GM19035 (cell line): ENCODE data around the gene MCF2L.

Source experiments
- ATAC-seq: cut with Tn5 transposase; IDR thresholded peaks from one replicate; pipeline ENCODE4 v1.9.1; 2021; ENCODE audit not compliant: unreplicated experiment

Gene MCF2L

DNA sequence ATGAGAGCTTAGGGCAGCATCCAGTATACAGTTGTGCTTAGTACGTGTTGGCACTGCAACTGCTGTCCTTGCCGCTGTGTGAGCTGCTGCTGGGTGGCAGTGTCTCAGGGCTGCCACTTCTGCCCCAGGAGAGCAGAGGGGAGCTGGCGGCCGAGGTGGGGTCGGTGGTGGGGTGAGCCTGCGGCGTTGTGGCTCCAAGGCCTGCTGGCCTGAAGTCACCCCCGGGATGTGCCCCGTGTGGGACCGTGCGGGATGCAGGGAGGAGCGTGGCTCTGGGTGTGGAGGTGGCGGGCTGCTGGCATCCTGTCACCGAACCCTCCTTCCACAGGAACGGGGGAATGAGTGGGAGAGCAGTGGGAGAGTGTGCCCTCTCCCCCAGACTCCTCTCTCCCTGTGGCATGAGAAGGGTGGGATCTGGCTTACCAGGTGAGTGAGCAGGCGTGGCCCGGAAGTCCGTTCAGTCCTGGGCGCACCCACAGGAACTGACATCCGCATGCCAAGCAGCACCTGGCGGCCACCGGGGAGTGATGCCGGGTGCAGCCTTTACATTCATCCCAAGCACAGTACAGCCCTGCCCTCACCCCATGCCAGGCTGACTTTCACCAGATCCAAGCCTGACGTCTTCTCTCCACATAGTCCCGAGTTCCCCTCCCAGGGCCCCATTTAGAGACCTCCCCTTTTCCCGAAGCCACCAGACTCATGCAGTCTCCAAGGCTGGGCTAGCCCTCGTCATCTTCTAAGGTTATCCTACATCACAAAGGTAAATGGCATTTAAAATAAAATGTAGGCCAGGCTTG, 26.6 kb downstream of the MCF2L start:
- no peak for ATAC-seq

- ATAC-seq, result no peak
Observed at GRCh38 chr13:112996671-112997091, 27.7 kb downstream of the MCF2L start.

GRCh38 chr13:112997188-112998130, 28.4 kb downstream of the MCF2L start:
- ATAC-seq, result no peak

DNA sequence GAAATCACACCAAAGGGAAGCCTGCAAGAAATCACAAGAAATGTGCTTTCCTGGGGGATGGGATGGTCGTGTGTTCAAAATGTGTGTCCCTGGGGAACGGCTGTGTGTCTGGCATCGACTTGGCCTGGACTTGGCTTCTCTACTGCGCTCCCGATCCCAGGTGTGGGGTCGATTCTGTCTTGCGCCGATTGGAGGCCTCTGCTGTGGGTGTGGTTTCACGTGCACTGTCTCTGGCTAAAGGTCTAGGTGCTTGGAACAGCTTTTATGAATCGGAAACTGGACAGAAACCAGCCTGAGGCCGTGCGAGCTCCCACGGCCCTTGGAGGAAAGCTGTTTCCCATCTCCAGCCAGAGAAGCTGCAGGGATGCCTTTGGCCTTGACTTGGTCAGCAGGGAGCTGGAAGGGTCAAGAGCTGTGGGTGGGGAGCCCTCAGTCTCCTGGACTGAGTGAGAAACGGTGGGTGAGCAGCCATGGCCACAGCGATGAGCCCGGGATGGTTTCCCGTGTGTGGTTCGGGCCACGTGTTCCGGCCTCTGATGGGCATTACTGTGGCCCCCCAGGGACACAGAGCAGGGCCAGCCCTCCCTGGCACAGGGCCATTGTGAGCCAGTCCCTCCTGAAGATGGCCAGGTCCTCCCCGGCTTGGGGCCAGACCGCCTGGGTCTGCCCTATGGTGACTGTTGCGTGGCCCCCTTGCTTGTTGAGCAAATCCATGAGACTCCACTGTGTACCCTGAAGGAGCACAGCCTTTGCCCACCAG, 29.7 kb downstream of the MCF2L start:
- ATAC-seq, result no peak

- ATAC-seq, result no peak
Observed at GRCh38 chr13:112999414-113000177, 30.6 kb downstream of the MCF2L start.

- no peak for ATAC-seq
Observed at GRCh38 chr13:113000575-113000974, 31.6 kb downstream of the MCF2L start.

- no peak for ATAC-seq
Observed at GRCh38 chr13:113001241-113002140, 32.5 kb downstream of the MCF2L start.

- no peak for ATAC-seq
Observed at GRCh38 chr13:113002206-113002912, 33.3 kb downstream of the MCF2L start.

GRCh38 chr13:113002913-113003290, 33.9 kb downstream of the MCF2L start:
- ATAC-seq, result no peak

GRCh38 chr13:113004126-113004525, 35.1 kb downstream of the MCF2L start:
- ATAC-seq, result no peak

- ATAC-seq, result no peak
Observed at GRCh38 chr13:113005076-113005865, 36.3 kb downstream of the MCF2L start.

DNA sequence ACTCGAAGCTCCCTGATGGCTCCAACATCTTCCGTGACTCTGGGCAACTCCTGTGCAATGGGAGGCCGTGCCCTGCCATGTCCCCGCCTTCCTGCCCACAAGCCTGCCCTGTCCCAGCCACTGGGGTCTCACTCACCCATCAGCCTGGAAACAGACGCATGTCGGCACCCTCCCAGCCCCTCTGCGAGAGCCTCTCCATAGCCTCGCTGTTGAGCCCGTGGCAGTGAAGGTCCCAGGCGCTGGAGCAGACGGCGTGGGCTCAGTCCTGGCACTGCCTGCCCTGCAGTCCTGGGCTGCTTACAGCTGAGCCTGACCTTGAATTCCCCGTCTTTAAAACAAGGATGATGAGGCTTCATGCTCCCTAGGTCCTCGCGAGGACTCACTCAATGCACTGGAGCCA, 37.0 kb downstream of the MCF2L start:
- no peak for ATAC-seq

DNA sequence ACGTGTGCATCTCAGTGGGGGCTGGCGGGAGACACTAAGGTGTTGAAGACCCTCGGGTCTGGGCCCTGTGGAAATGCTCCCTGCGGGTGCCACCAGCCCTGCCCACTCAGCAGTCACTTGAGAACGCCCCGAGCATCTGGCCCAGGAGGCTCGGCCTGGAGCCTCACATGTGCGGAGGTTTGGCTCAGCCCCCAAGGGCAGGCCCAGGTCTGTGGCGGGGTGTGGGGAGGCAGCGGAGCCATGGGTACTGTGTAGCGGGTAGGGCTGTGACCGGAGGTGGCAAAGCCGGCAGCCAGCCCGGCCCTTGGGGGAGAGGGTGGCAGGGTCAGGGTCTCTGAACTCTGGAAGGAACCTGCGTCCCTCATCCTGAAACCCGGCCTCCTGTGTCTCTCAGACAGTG, 37.6 kb downstream of the MCF2L start:
- no peak for ATAC-seq

DNA sequence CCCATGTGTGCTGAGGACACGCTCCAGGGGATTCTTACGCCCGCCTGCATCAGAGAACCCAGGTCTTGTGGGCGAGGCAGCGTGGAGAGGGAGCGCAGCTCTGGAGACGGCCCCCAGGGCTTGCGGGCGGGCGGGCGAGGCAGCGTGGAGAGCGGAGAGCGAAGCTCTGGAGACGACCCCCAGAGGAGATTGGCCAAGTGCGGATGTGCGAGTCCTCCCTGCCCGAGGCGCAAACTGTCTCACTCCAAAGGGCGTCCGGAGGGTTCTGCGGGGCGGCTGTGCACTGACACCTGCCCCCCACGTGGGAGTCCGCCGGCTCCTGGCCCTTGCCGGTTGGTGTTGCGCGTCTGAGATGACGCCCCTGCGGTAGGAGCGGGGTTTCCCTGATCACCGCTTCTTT, 39.8 kb downstream of the MCF2L start:
- no peak for ATAC-seq

DNA sequence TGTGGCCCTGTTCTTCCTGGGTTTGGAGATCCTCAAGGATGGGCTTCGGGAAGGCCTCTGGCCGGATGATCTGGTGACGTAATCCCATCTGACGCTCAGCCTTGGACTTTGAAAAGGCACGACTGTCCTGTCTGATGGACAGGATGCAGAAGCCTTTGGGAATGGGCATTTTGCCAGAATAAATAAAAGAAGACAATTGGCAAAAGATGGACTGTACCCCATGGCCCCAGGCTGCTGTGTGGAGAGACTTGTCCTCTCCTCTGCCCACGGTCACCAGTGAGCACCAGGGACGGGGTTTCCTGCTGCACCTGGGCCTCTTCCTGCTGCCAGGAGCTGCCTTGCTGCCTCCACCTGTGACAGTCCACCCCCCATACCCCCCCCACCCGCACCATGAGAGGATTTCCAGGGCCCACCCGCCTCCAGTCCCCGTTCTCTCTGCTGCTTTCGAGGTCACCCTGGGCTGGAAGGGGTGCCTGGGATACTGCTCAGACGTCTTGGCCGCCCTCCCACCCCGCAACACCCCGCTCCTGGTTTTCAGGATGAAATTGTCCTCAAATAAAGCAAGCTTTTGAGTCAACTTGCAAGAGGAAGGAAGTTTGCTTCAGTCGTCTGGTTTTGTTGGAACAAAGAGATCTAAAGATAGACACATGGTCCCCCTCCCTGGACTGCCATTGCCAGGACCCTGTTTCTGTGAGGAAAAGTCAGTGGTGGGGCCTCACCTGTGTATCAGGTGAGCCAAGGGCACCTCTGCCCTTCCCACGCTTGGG, 40.9 kb downstream of the MCF2L start:
- no peak for ATAC-seq

DNA sequence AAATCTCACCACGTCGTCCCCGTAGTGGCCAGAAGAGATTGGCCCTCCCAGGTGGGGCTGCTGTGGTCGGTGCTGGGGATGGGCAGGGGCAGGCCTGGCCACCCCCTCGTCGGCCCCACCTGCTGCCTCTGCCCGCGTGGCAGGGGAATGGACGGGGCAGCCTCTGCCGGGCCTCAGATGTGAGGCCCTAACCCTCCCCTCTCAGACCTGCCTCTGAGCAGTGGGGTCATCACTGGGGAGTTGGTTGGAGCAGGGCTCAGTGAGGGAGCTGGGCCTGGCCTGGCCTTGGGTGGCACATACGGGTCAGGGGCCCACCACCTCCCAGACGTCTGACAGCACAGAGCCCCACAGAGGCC, 41.5 kb downstream of the MCF2L start:
- ATAC-seq, result no peak

DNA sequence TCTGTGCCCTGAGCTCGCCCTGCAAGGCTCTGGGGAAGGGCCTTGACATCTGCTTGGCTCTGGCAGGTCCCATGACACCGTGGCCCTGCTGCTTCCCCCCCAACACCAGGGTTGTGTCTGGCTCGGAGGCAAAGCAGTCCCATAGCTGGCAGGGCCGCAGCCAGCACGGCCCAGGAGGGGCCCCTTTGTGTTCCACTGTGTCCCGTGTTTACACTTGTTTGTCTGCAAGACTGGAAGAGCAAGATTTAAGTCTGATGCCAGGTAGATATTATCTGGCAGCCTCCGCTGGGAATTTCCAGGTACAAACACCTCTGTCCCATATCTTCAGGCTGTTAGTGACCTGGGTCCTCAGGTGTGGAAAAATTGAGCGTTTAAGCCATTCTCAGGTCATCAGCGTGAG, 44.3 kb downstream of the MCF2L start:
- ATAC-seq, result no peak
